ENCODE data around the gene MYO7B. TPM values are rescaled to one million over a fixed set of nuclear protein-coding genes. Genes with fewer than 3 reads are reported as not detected.

Gene MYO7B
- total RNA-seq, 2 donors from 2014 or later: not detected

- no peaks in the 10 kb centered on the region for H3K4me1 Mint-ChIP-seq (ENCODE audit: low read depth in 2 of 2)
- ATAC-seq: no peak
These were observed 120.0 kb downstream of the MYO7B start for GRCh38 chr2:127655209-127656073.

GRCh38 chr2:127656569-127657231 lies 121.2 kb downstream of the MYO7B start:
- H3K4me3 Mint-ChIP-seq: no peak overlapping the region
- peaks cover 0 to 5% of the 10 kb centered on the region in 2 donors for H3K27me3 Mint-ChIP-seq
- H3K4me1 Mint-ChIP-seq (ENCODE audit: low read depth in 2 of 2): no peaks in the 10 kb centered on the region
- H3K9me3 Mint-ChIP-seq: no peaks in the 10 kb centered on the region
- H3K36me3 Mint-ChIP-seq: no peaks in the 10 kb centered on the region
- DNase-seq (ENCODE audit: low spot score): no peak
- H3K27ac Mint-ChIP-seq: no peak overlapping the region
- ATAC-seq: peak in 1 of 2 donors; percentile 25

More at GRCh38 chr2:127655209-127656073, 120.0 kb downstream of the MYO7B start:
- H3K4me3 Mint-ChIP-seq: no peak overlapping the region
- no peaks in the 10 kb centered on the region for H3K27me3 Mint-ChIP-seq
- no peak for DNase-seq (ENCODE audit: low spot score)
- H3K9me3 Mint-ChIP-seq: no peaks in the 10 kb centered on the region
- H3K27ac Mint-ChIP-seq: no peak overlapping the region
- no peaks in the 10 kb centered on the region for H3K36me3 Mint-ChIP-seq

- DNase-seq (ENCODE audit: low spot score) (no peak), ATAC-seq (no peak)
- H3K9me3 Mint-ChIP-seq: no peaks in the 10 kb centered on the region
- no peaks in the 10 kb centered on the region for H3K36me3 Mint-ChIP-seq
- no peaks in the 10 kb centered on the region for H3K4me1 Mint-ChIP-seq (ENCODE audit: low read depth in 2 of 2)
- H3K27ac Mint-ChIP-seq: no peak overlapping the region
- H3K4me3 Mint-ChIP-seq: no peak overlapping the region
- peaks cover 0 to 7% of the 10 kb centered on the region in 2 donors for H3K27me3 Mint-ChIP-seq
These were observed 121.7 kb downstream of the MYO7B start for GRCh38 chr2:127657232-127657595.

GRCh38 chr2:127658146-127658545 lies 122.7 kb downstream of the MYO7B start:
- DNase-seq (ENCODE audit: low spot score) (no peak), ATAC-seq (no peak)
- Mint-ChIP-seq H3K9me3 (no peaks in the 10 kb centered on the region), H3K36me3 (no peaks in the 10 kb centered on the region), H3K27ac (no peak overlapping the region), H3K4me3 (no peak overlapping the region), H3K4me1 (ENCODE audit: low read depth in 2 of 2) (no peaks in the 10 kb centered on the region), H3K27me3 (peaks cover 0 to 9% of the 10 kb centered on the region in 2 donors)

GRCh38 chr2:127658641-127659407 lies 123.3 kb downstream of the MYO7B start:
- H3K27me3 Mint-ChIP-seq: peaks cover 6 to 15% of the 10 kb centered on the region in 2 donors
- H3K4me1 Mint-ChIP-seq (ENCODE audit: low read depth in 2 of 2): peaks cover 0 to 2% of the 10 kb centered on the region in 2 donors
- ATAC-seq: no peak
- no peaks in the 10 kb centered on the region for H3K36me3 Mint-ChIP-seq
- no peak overlapping the region for H3K4me3 Mint-ChIP-seq
- no peaks in the 10 kb centered on the region for H3K9me3 Mint-ChIP-seq
- no peak overlapping the region for H3K27ac Mint-ChIP-seq
- no peak for DNase-seq (ENCODE audit: low spot score)

- ATAC-seq (no peak), DNase-seq (ENCODE audit: low spot score) (no peak)
- H3K4me3 Mint-ChIP-seq: no peak overlapping the region
- H3K27ac Mint-ChIP-seq: no peak overlapping the region
- H3K4me1 Mint-ChIP-seq (ENCODE audit: low read depth in 2 of 2): peaks cover 0 to 2% of the 10 kb centered on the region in 2 donors
- no peaks in the 10 kb centered on the region for H3K9me3 Mint-ChIP-seq
- H3K27me3 Mint-ChIP-seq: peaks cover 7 to 16% of the 10 kb centered on the region in 2 donors
- H3K36me3 Mint-ChIP-seq: no peaks in the 10 kb centered on the region
These were observed 124.2 kb downstream of the MYO7B start for GRCh38 chr2:127659408-127660290.

GRCh38 chr2:127660291-127660578 lies 124.8 kb downstream of the MYO7B start:
- Mint-ChIP-seq H3K4me1 (ENCODE audit: low read depth in 2 of 2) (peaks cover 0 to 2% of the 10 kb centered on the region in 2 donors), H3K4me3 (no peak overlapping the region), H3K36me3 (no peaks in the 10 kb centered on the region), H3K9me3 (no peaks in the 10 kb centered on the region), H3K27me3 (peaks cover 12 to 18% of the 10 kb centered on the region in 2 donors), H3K27ac (no peak overlapping the region)
- ATAC-seq: no peak
- DNase-seq (ENCODE audit: low spot score): no peak

- Mint-ChIP-seq H3K36me3 (no peaks in the 10 kb centered on the region), H3K27me3 (peaks cover 20 to 23% of the 10 kb centered on the region in 2 donors), H3K9me3 (no peaks in the 10 kb centered on the region), H3K4me3 (no peak overlapping the region), H3K27ac (no peak overlapping the region), H3K4me1 (ENCODE audit: low read depth in 2 of 2) (peaks cover 0 to 2% of the 10 kb centered on the region in 2 donors)
- DNase-seq (ENCODE audit: low spot score): no peak
- ATAC-seq: no peak
These were observed 125.7 kb downstream of the MYO7B start for GRCh38 chr2:127661072-127661649.

- peaks cover 28 to 32% of the 10 kb centered on the region in 2 donors for H3K27me3 Mint-ChIP-seq
- DNase-seq (ENCODE audit: low spot score) (no peak), ATAC-seq (no peak)
- H3K9me3 Mint-ChIP-seq: no peaks in the 10 kb centered on the region
- no peak overlapping the region for H3K27ac Mint-ChIP-seq
- H3K36me3 Mint-ChIP-seq: no peaks in the 10 kb centered on the region
- H3K4me1 Mint-ChIP-seq (ENCODE audit: low read depth in 2 of 2): peaks cover 0 to 2% of the 10 kb centered on the region in 2 donors
- no peak overlapping the region for H3K4me3 Mint-ChIP-seq
These were observed 126.5 kb downstream of the MYO7B start for GRCh38 chr2:127661949-127662510.

GRCh38 chr2:127662937-127663565 lies 127.6 kb downstream of the MYO7B start:
- H3K27ac Mint-ChIP-seq: no peak overlapping the region
- H3K4me3 Mint-ChIP-seq: no peak overlapping the region
- H3K4me1 Mint-ChIP-seq (ENCODE audit: low read depth in 2 of 2): peaks cover 0 to 2% of the 10 kb centered on the region in 2 donors
- H3K9me3 Mint-ChIP-seq: no peaks in the 10 kb centered on the region
- peaks cover 36 to 37% of the 10 kb centered on the region in 2 donors for H3K27me3 Mint-ChIP-seq
- H3K36me3 Mint-ChIP-seq: no peaks in the 10 kb centered on the region
- DNase-seq (ENCODE audit: low spot score) (no peak), ATAC-seq (peak in 1 of 2 donors; percentile 22)

GRCh38 chr2:127663566-127664064 lies 128.1 kb downstream of the MYO7B start:
- peak; percentile 10 for DNase-seq (ENCODE audit: low spot score)
- Mint-ChIP-seq H3K4me3 (no peak overlapping the region), H3K36me3 (no peaks in the 10 kb centered on the region), H3K9me3 (no peaks in the 10 kb centered on the region), H3K27ac (no peak overlapping the region), H3K27me3 (peaks cover 36 to 37% of the 10 kb centered on the region in 2 donors), H3K4me1 (ENCODE audit: low read depth in 2 of 2) (peaks cover 0 to 2% of the 10 kb centered on the region in 2 donors)
- ATAC-seq: no peak
